HG03159 (cell line): ENCODE data around the gene TRIM27.
"Not testable (repeated sequence)": the region's sequence is repeated elsewhere in the genome, so short reads cannot be mapped to it uniquely, and the experiment has no call there.

Source experiments
- ATAC-seq: cut with Tn5 transposase; IDR thresholded peaks from one replicate; pipeline ENCODE4 v1.9.1; 2021; ENCODE audit warnings: mild to moderate bottlenecking, moderate library complexity; ENCODE audit not compliant: unreplicated experiment

Gene TRIM27

GRCh38 chr6:28897369-28897745 is 26.4 kb downstream of the TRIM27 start:
- no peak for ATAC-seq

GRCh38 chr6:28896505-28897368 is 27.0 kb downstream of the TRIM27 start:
- peak; percentile 34 for ATAC-seq

GRCh38 chr6:28895131-28895812 is 28.5 kb downstream of the TRIM27 start:
- ATAC-seq, result peak; percentile 69

GRCh38 chr6:28893172-28893799 is 30.5 kb downstream of the TRIM27 start:
- ATAC-seq, result no peak

- no peak for ATAC-seq
Measured at GRCh38 chr6:28892525-28892924, 31.3 kb downstream of the TRIM27 start.

GRCh38 chr6:28887796-28888496 is 35.8 kb downstream of the TRIM27 start:
- no peak for ATAC-seq

- ATAC-seq, result no peak
Measured at GRCh38 chr6:28886079-28886439, 37.7 kb downstream of the TRIM27 start.

- no peak for ATAC-seq
Measured at GRCh38 chr6:28884423-28885131, 39.2 kb downstream of the TRIM27 start.

- ATAC-seq, result no peak
Measured at GRCh38 chr6:28880894-28881780, 42.6 kb downstream of the TRIM27 start.

- no peak for ATAC-seq
Measured at GRCh38 chr6:28880519-28880893, 43.3 kb downstream of the TRIM27 start.

- no peak for ATAC-seq
Measured at GRCh38 chr6:28876710-28877109, 47.1 kb downstream of the TRIM27 start.

GRCh38 chr6:28875191-28875747 is 48.5 kb downstream of the TRIM27 start:
- no peak for ATAC-seq

- not testable (repeated sequence) for ATAC-seq
Measured at GRCh38 chr6:28872157-28872817, 51.5 kb downstream of the TRIM27 start.

- no peak for ATAC-seq
Measured at GRCh38 chr6:28871335-28872156, 52.2 kb downstream of the TRIM27 start.

- ATAC-seq, result no peak
Measured at GRCh38 chr6:28868873-28869272, 54.9 kb downstream of the TRIM27 start.

GRCh38 chr6:28867086-28867409 is 56.7 kb downstream of the TRIM27 start:
- peak; percentile 16 for ATAC-seq

GRCh38 chr6:28866205-28867085 is 57.3 kb downstream of the TRIM27 start:
- peak; percentile 41 for ATAC-seq
